Nephron progenitor cell (in vitro differentiated cells): ENCODE measurements around the gene FOXE3.

ENCODE experiments used
- DNase-seq: peaks from one replicate; pipeline ENCODE4 v3.0.0; 2021
- H3K27ac Mint-ChIP-seq: 2 replicates; pipeline ENCODE4 v1.8.0; 2021; ENCODE audit warnings: mild to moderate bottlenecking, moderate library complexity, mixed read lengths
- H3K27me3 Mint-ChIP-seq: 2 replicates; pipeline ENCODE4 v1.8.0; 2021; ENCODE audit warnings: mild to moderate bottlenecking, low read depth, mixed read lengths; ENCODE audit not compliant: poor library complexity
- H3K36me3 Mint-ChIP-seq: 2 replicates; pipeline ENCODE4 v1.8.0; 2021; ENCODE audit warnings: low read depth, mixed read lengths
- H3K4me1 Mint-ChIP-seq: 2 replicates; pipeline ENCODE4 v1.8.0; 2021; ENCODE audit warnings: mixed read lengths
- H3K4me3 Mint-ChIP-seq: 2 replicates; pipeline ENCODE4 v1.8.0; 2021; ENCODE audit warnings: mild to moderate bottlenecking, moderate library complexity, mixed read lengths
- H3K9me3 Mint-ChIP-seq: 2 replicates; pipeline ENCODE4 v1.8.0; 2021; ENCODE audit warnings: mild to moderate bottlenecking, moderate library complexity, mixed read lengths
- CTCF ChIP-seq: fragments of 200-600 bp; sonication (generic); IDR thresholded peaks from 2 replicates; pipeline ENCODE4 v1.5.0; 2021; ENCODE audit warnings: antibody characterized with exemption

Gene FOXE3

GRCh38 chr1:47436979-47437446, 20.9 kb downstream of the FOXE3 start:
- H3K9me3 Mint-ChIP-seq = no peaks in the 10 kb centered on the region
- no peaks in the 10 kb centered on the region for H3K36me3 Mint-ChIP-seq
- peak overlapping the region; percentile 97 for H3K4me3 Mint-ChIP-seq
- H3K4me1 Mint-ChIP-seq = peaks cover 46% of the 10 kb centered on the region
- no peak for TF ChIP-seq CTCF
- no peak overlapping the region for H3K27ac Mint-ChIP-seq
- H3K27me3 Mint-ChIP-seq = peaks cover 53% of the 10 kb centered on the region
- DNase-seq = peak; percentile 50

GRCh38 chr1:47437447-47438164, 21.5 kb downstream of the FOXE3 start, which contains the start of gene FOXD2:
TSS of gene FOXD2 (plus strand) at chr1:47438044. CDS start at chr1:47438136, 92 bp downstream.
- peak; percentile 98 for DNase-seq
- H3K4me1 Mint-ChIP-seq = peaks cover 40% of the 10 kb centered on the region
- peak within 1 kb of the TSS; percentile 97 for H3K4me3 Mint-ChIP-seq
- no peaks in the 10 kb centered on the region for H3K9me3 Mint-ChIP-seq
- no peak within 1 kb of the TSS for H3K27ac Mint-ChIP-seq
- TF ChIP-seq CTCF = peak; percentile 89
- H3K36me3 Mint-ChIP-seq = no peaks in the 10 kb centered on the region
- peaks cover 48% of the 10 kb centered on the region for H3K27me3 Mint-ChIP-seq

GRCh38 chr1:47438165-47439016, 22.3 kb downstream of the FOXE3 start:
- Mint-ChIP-seq H3K27me3 (peaks cover 40% of the 10 kb centered on the region), H3K4me1 (peaks cover 32% of the 10 kb centered on the region), H3K36me3 (no peaks in the 10 kb centered on the region), H3K4me3 (peak overlapping the region; percentile 79), H3K27ac (no peak overlapping the region), H3K9me3 (no peaks in the 10 kb centered on the region)
- DNase-seq = peak; percentile 35
- TF ChIP-seq CTCF = no peak

- H3K4me1 Mint-ChIP-seq = peaks cover 26% of the 10 kb centered on the region
- H3K27me3 Mint-ChIP-seq = peaks cover 31% of the 10 kb centered on the region
- no peak overlapping the region for H3K27ac Mint-ChIP-seq
- no peaks in the 10 kb centered on the region for H3K36me3 Mint-ChIP-seq
- peak; percentile 53 for DNase-seq
- no peaks in the 10 kb centered on the region for H3K9me3 Mint-ChIP-seq
- H3K4me3 Mint-ChIP-seq = no peak overlapping the region
- no peak for TF ChIP-seq CTCF
These were observed 23.1 kb downstream of the FOXE3 start for GRCh38 chr1:47439017-47439818.

GRCh38 chr1:47439819-47440598, 23.9 kb downstream of the FOXE3 start:
- H3K9me3 Mint-ChIP-seq = no peaks in the 10 kb centered on the region
- no peak for TF ChIP-seq CTCF

More at GRCh38 chr1:47439819-47440598, 23.9 kb downstream of the FOXE3 start:
- Mint-ChIP-seq H3K27ac (no peak overlapping the region), H3K36me3 (no peaks in the 10 kb centered on the region), H3K4me3 (no peak overlapping the region), H3K27me3 (peaks cover 23% of the 10 kb centered on the region), H3K4me1 (peaks cover 20% of the 10 kb centered on the region)
- no peak for DNase-seq
